Measurements from ENCODE around the gene LRGUK.

LRGUK gene

DNA sequence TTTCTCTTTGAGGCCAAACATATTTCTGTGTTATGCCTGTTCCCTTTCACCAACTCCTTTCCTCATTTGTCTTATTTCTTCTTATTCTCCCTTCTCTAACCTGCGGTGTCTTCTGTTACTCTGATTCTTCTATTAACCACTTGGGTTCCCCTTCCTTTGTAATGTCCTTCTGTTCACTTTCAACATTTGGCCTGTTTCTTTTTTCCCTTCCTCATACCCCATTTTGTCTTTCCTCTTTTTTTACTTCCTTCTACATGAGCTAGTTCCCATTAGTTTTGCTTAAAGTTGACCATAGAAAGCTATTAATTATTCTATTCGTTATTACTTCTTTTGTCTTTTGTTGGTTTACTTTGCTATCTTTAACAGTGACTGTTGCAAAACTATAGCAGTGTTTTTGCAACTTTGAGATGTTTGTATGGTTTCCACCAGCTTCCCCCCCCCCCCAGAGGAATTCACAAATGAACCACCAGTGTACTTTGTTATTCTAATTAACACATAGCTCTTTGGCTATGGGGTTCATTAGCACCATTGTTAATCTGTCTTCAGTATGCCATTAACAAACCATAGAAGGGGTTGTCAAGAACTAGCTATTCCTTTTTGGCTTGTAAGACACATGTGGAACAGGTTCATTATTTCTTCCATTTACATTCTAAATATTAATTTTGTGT, 2.9 kb downstream of the LRGUK start:
- DNase-seq, result no peak

DNA sequence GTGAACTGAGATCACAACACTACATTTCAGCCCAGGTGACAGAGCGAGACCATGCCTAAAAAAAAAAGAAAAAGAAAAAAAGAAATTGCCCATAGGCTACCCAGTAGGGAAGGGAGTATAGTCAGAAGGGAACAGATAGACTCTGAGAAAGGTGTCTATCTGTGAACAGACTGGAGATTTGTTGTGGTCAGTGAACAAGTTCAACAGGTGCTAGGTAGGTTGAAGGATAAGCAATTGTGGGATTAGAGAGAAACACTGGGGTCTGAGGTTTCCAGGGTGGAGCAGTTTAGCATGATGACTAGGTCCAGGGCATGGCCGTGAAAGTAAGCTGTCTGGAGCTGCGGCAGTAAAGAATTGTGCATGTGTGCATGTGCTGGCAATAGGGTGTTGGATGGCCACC, 6.9 kb downstream of the LRGUK start:
- DNase-seq, result no peak

DNA sequence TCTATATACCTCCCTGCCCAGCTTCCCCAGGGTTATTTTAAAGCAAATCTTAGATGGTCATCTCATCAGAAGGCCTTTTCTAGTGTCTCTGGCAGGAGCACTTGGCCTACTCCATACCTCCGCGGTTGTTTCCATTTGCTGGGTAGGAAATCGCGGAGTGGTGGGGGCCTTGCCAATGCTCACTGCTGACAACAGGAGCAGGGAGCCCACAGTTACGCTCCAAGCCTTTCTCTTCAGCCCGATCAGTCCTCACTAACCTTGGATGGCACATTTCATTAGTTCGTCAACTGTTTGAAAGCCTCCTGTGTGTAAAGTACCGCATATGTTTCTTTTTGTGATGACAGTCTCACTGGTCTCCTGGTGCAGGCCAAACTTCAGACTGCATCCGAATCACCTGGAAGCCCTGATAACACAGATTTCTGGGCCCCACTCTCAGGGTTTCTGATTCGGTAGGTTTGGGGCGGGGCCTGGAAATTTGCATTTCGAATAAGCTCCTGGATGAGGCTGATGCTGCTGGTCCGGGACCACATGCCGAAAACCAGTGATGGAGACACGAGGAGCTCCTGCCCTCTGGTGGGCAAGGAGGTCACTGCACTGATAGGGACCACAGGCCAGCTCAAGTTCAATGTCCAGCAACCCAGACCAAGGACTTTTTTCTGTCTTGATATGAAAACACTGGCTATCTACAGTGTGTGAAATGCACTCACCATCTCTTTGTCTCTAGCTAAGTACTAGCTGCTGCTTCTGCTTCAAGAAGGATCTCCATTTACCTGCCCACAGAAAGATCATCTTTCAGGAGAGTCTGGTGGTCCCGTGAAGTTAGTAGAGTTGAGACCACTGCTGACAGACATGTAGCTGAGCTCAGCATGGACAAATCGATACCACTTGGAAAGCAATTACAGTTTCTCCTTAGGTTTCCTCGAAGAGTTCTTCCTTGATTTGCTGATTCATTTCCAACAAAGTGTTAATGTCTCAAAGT, 14.0 kb downstream of the LRGUK start:
- DNase-seq, result no peak

DNA sequence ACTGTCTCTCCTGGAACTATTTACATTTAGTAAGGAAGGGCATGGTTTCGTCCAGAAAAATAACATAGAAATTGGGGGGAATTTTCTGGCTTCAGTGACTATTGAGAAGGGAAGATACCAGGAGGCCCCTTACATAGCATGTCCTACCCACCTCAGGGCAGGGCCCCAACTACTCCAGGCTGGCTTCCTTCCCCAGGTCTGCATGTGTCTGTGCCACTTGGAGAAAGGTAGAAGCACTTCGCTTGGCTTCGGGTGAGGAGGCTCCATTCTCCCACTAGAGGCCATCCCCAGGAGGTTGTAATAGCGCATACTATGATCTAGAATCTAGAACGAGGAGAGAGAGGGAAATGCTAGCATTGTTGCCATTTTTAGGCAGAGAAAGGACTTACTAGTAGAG, 14.7 kb downstream of the LRGUK start:
- no peak for DNase-seq

- DNase-seq, result no peak
Observed at GRCh38 chr7:134153493-134154136, 26.5 kb downstream of the LRGUK start.

DNA sequence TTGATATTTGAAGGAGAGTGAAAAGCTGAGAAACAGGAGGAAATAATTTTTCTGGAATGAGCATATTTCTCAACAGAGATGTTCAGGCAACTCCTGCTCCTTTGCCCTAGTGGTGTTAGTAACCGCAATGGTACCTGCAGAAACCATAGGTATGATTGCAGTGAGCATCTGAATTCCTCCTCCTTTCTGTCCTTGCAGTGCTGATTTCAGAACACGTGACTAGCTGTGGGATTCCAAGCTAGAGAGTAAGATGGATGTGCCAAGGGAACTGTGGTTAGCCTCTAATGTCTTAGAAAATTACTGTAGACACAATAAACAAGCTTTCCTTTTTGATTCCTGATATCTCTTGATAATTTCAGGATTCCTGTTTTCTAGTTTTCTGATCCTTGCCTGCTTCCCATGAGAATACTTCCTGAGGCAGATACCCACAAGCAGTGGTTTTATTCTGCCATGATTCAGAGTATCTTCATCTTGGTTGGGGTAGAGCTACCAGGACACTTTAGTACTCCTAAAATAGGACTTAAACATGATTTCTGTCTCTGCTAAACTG, 27.5 kb downstream of the LRGUK start:
- DNase-seq, result no peak

- no peak for DNase-seq
Observed at GRCh38 chr7:134155206-134155605, 28.1 kb downstream of the LRGUK start.

GRCh38 chr7:134155871-134156270, 28.7 kb downstream of the LRGUK start:
- DNase-seq, result no peak

- no peak for DNase-seq
Observed at GRCh38 chr7:134165252-134165651, 38.1 kb downstream of the LRGUK start.

DNA sequence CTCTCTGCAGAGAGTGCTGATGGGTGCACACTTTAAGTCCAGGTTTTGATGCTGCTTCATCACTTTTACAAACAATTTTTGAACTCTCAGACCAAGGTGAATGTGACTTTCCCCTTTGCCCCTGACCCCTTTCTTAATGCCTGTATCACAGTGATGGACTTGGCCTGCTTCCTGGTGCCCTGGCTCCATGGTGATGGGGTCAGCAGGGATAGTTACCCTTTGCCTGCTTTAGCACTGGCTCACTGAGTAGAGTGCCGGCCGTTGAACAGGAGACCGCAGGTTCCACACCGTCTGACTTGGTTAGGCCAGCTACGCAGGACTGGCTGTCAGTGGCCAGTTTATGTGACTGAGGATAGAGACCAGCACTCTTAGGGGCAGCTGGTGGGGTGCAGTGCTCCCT, 40.1 kb downstream of the LRGUK start:
- no peak for DNase-seq

DNA sequence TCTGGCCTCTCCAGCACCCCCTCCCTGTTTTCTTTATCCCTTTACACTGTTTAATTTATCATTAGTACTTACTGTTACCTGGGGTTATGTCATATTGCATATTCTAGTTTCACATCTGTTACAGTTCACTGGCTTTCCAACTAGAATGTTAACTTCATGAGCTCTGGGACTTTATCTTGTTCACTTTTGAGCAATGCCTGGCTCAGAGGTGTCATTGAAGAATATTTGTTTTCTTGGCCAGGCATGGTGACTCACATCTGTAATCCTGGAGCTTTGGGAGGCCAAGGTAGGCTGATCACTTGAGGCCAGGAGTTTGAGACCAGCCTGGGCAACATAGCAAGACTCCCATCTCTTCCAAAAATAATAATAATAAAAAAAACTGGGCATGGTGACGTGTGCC, 40.7 kb downstream of the LRGUK start:
- DNase-seq, result no peak

DNA sequence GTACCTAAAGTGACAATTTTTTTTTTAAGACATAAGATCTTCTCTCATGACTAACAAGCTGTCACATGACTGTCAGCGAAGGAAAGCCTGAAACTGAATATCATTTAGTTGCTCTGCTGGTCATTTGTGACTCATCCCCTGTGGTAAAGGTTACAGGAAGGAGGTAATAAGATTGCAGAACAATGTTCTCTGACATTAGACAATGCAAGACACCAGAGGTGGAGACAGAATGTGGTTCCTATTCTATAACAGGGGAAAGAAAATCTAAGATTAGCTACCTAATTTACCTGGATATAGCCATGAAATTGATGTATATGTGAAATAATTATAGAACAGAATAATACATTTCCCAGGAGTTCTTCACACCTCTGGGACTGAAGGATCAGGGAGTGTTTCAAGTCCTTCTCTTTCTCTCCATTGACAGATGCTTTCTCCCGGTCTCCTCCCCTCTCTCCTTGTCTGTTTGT, 47.7 kb downstream of the LRGUK start:
- DNase-seq, result no peak

DNA sequence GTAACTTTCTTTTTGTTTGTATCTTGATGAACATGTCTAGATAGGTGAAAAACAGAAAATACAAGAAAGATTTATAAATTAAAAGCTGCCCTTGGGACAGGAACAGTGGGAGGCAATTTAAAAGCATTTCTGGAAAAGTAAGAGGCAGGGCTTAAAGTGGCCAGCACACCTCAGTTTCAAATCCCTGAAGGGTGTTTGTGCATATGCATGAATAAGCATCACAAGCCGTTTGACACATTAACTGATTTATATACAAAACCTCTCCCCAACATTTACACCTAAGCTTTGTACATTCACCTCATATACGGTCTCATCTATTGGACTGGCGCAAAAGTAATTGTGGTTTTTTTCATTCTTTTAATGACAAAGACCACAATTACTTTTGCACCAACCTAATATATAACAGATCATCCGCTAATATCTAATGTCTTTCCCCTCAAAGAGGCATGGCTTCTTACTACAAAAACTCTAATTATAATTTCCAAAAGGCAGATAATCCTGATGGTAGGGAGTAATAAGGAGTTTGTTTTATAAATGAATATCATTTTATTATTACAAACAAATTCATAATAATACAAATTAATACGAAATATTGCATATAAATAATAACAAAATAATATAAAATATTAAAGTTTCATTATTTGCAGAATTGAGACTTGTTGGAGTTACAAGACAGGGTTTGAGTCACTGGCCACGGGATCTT, 48.3 kb downstream of the LRGUK start:
- DNase-seq, result no peak

GRCh38 chr7:134176037-134176350, 48.9 kb downstream of the LRGUK start:
- no peak for DNase-seq

- no peak for DNase-seq
Observed at GRCh38 chr7:134179036-134180011, 52.2 kb downstream of the LRGUK start.

- no peak for DNase-seq
Observed at GRCh38 chr7:134180376-134180775, 53.2 kb downstream of the LRGUK start.

- DNase-seq, result no peak
Observed at GRCh38 chr7:134182078-134182477, 54.9 kb downstream of the LRGUK start.

- no peak for DNase-seq
Observed at GRCh38 chr7:134184767-134185166, 57.6 kb downstream of the LRGUK start.

- DNase-seq, result no peak
Observed at GRCh38 chr7:134186027-134186426, 58.9 kb downstream of the LRGUK start.

- no peak for DNase-seq
Observed at GRCh38 chr7:134186801-134187200, 59.7 kb downstream of the LRGUK start.

DNA sequence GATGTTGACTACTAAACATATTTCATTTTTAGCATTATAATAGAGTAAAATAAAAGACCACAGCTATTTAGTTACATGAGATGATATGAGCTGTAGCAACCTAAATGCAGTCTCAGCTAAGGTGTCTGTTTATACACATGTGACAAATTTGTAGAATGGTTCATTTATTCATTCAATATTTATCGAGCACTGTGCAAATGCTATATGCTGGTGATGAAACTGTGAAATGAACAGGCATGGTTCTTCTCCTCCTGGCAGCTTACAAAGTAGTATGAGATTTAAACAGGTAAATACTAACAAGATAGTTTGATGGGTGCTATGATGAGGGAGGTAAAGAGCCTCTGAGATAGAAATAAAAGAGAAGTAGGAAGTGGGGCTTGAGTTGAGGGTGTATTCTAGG, 60.8 kb downstream of the LRGUK start:
- no peak for DNase-seq

DNA sequence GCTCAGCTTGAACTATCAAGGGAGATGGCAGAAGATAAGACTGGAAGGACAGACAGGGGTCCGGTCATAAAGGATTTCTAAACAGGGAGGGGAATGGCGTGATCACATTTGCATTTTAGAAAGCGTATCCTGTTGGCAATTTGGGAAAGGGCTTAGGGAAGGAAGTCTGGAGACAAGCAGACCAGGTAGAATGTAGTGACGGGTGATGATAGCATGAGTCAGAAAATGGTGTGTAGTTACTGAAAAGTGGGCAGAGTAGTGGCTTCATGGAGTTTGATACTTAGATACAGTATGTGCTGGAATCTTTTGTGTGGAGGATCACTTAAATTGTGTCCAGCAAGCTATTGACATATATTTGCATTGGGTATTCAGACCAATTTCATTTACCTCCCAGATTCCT, 61.2 kb downstream of the LRGUK start:
- no peak for DNase-seq
